Amygdala (tissue), 56 donors: Measurements from ENCODE around the gene FAM234B.

ENCODE experiments used
- DNase-seq, 56 donors: peaks; one replicate each; lab custom pipeline; 2025; lab: John Stamatoyannopoulos, UW

The FAM234B gene

GRCh38 chr12:13085968-13086686 is 41.9 kb downstream of the FAM234B start:
- no peak for DNase-seq

GRCh38 chr12:13087766-13088165 is 43.6 kb downstream of the FAM234B start:
- no peak for DNase-seq

- DNase-seq, result no peak
These were observed 44.3 kb downstream of the FAM234B start for GRCh38 chr12:13088496-13088895.

GRCh38 chr12:13090054-13090453 is 45.9 kb downstream of the FAM234B start:
- DNase-seq, result no peak

GRCh38 chr12:13091832-13092231 is 47.7 kb downstream of the FAM234B start:
- DNase-seq, result no peak

GRCh38 chr12:13093191-13093847 is 49.1 kb downstream of the FAM234B start:
- no peak for DNase-seq

GRCh38 chr12:13093848-13094220 is 49.7 kb downstream of the FAM234B start:
- no peak for DNase-seq

GRCh38 chr12:13094367-13094766 is 50.2 kb downstream of the FAM234B start:
- DNase-seq, result no peak

- DNase-seq, result no peak
These were observed 51.2 kb downstream of the FAM234B start for GRCh38 chr12:13095266-13095995.

GRCh38 chr12:13097491-13098011 is 53.4 kb downstream of the FAM234B start:
- DNase-seq, result no peak

- DNase-seq, result peak in 2 of 56 donors; percentile 10 to 30
These were observed 55.1 kb downstream of the FAM234B start for GRCh38 chr12:13099066-13099843.

GRCh38 chr12:13099844-13100604 is 55.8 kb downstream of the FAM234B start:
- DNase-seq, result no peak

GRCh38 chr12:13100605-13100881 is 56.4 kb downstream of the FAM234B start:
- DNase-seq, result peak in 1 of 56 donors; percentile 39

- peak in 53 of 56 donors; percentile 16 to 94 (median 68) for DNase-seq
These were observed 56.9 kb downstream of the FAM234B start for GRCh38 chr12:13100882-13101769.

- DNase-seq, result peak in 3 of 56 donors; percentile 5 to 26 (median 15)
These were observed 57.7 kb downstream of the FAM234B start for GRCh38 chr12:13101821-13102375.

- peak in 44 of 56 donors; percentile 7 to 82 (median 42) for DNase-seq
These were observed 58.4 kb downstream of the FAM234B start for GRCh38 chr12:13102461-13103195.

- no peak for DNase-seq
These were observed 59.3 kb downstream of the FAM234B start, which contains the start of gene GSG1 for GRCh38 chr12:13103391-13104033. Gene GSG1, minus strand, starts transcription at chr12:13103667. Its CDS starts 155 bp downstream, at chr12:13103512.
